GM21526 (cell line): ENCODE measurements around the gene CHRNA4.

Source experiments
- ATAC-seq: cut with Tn5 transposase; IDR thresholded peaks from one replicate; pipeline ENCODE4 v1.9.1; 2021; ENCODE audit warnings: moderate library complexity; ENCODE audit not compliant: unreplicated experiment, low FRiP score

The CHRNA4 gene

GRCh38 chr20:63365601-63366389 lies 4.6 kb upstream of the CHRNA4 start:
- no peak for ATAC-seq

- no peak for ATAC-seq
Observed at GRCh38 chr20:63364801-63365585, 3.8 kb upstream of the CHRNA4 start.

- ATAC-seq, result no peak
Observed at GRCh38 chr20:63363981-63364561, 2.9 kb upstream of the CHRNA4 start.

- ATAC-seq, result no peak
Observed at GRCh38 chr20:63363013-63363957, 2.1 kb upstream of the CHRNA4 start.

- no peak for ATAC-seq
Observed at GRCh38 chr20:63362436-63363009, 1.4 kb upstream of the CHRNA4 start.

GRCh38 chr20:63361519-63362435 lies 628 bp upstream of the CHRNA4 start:
- no peak for ATAC-seq

- no peak for ATAC-seq
Observed at GRCh38 chr20:63359937-63360849, 956 bp downstream of the CHRNA4 start.

- ATAC-seq, result no peak
Observed at GRCh38 chr20:63359164-63359934, 1.8 kb downstream of the CHRNA4 start.

- no peak for ATAC-seq
Observed at GRCh38 chr20:63357921-63358905, 2.9 kb downstream of the CHRNA4 start.

- no peak for ATAC-seq
Observed at GRCh38 chr20:63356931-63357879, 3.9 kb downstream of the CHRNA4 start.

GRCh38 chr20:63356511-63356910 lies 4.6 kb downstream of the CHRNA4 start:
- no peak for ATAC-seq

GRCh38 chr20:63355781-63356295 lies 5.3 kb downstream of the CHRNA4 start:
- no peak for ATAC-seq

- ATAC-seq, result no peak
Observed at GRCh38 chr20:63354636-63355350, 6.4 kb downstream of the CHRNA4 start.

- ATAC-seq, result no peak
Observed at GRCh38 chr20:63352811-63353221, 8.3 kb downstream of the CHRNA4 start.
